GM23338 (cell line): ENCODE measurements around the gene CTNNA3. TPM values are rescaled to one million over a fixed set of nuclear protein-coding genes. Genes with fewer than 3 reads are reported as not detected.

Experiments used
- ATAC-seq: fragments of 200-7000 bp; cut with Tn5 transposase; 3 replicates; pipeline ENCODE4 v1.9.1; 2020
- DNase-seq: peaks from one replicate; pipeline ENCODE4 v3.0.0-alpha.2; 2015; ENCODE audit warnings: low spot score
- H2AFZ ChIP-seq: fragments of 200-600 bp; sonication (generic); 2 replicates; pipeline ENCODE4 v1.8.0; 2016; ENCODE audit warnings: antibody characterized with exemption, mild to moderate bottlenecking, moderate library complexity
- H3F3A ChIP-seq: fragments of 200-600 bp; sonication (generic); replicated peaks from 2 replicates; pipeline ENCODE4 v1.8.0; 2017; ENCODE audit warnings: antibody characterized with exemption, mixed run types, low read depth
- H3K27ac ChIP-seq: fragments of 200-600 bp; sonication (generic); 2 replicates; pipeline ENCODE4 v1.6.1; 2016; ENCODE audit warnings: low read depth
- H3K27me3 ChIP-seq: fragments of 200-600 bp; sonication (generic); 2 replicates; pipeline ENCODE4 v1.8.0; 2016; ENCODE audit warnings: mild to moderate bottlenecking, mixed run types, moderate library complexity; ENCODE audit not compliant: insufficient read depth
- H3K36me3 ChIP-seq: fragments of 200-600 bp; sonication (generic); 2 replicates; pipeline ENCODE4 v1.8.0; 2016; ENCODE audit warnings: mild to moderate bottlenecking; ENCODE audit not compliant: insufficient read depth
- H3K4me1 ChIP-seq: fragments of 200-600 bp; sonication (generic); 2 replicates; pipeline ENCODE4 v1.8.0; 2016; ENCODE audit warnings: mild to moderate bottlenecking, moderate library complexity; ENCODE audit not compliant: insufficient read depth
- H3K4me2 ChIP-seq: fragments of 200-600 bp; sonication (generic); 2 replicates; pipeline ENCODE4 v1.7.1; 2017; ENCODE audit warnings: mixed run types
- H3K4me3 ChIP-seq: fragments of 200-600 bp; sonication (generic); 2 replicates; pipeline ENCODE4 v1.6.1; 2016; ENCODE audit warnings: mixed run types
- H3K79me2 ChIP-seq: fragments of 200-600 bp; sonication (generic); replicated peaks from 2 replicates; pipeline ENCODE4 v1.8.0; 2017; ENCODE audit warnings: mild to moderate bottlenecking; ENCODE audit not compliant: insufficient read depth
- H3K9me2 ChIP-seq: fragments of 200-600 bp; sonication (generic); 2 replicates; pipeline ENCODE4 v1.8.0; 2017; ENCODE audit not compliant: insufficient read depth
- H4K20me1 ChIP-seq: fragments of 200-600 bp; sonication (generic); replicated peaks from 2 replicates; pipeline ENCODE4 v1.8.0; 2017; ENCODE audit warnings: mild to moderate bottlenecking; ENCODE audit not compliant: insufficient read depth
- H3K27ac Mint-ChIP-seq: 2 replicates; pipeline ENCODE4 v1.8.0; 2020; ENCODE audit warnings: inconsistent platforms, mild to moderate bottlenecking, moderate library complexity, mixed read lengths
- H3K27me3 Mint-ChIP-seq: 3 replicates; pipeline ENCODE4 v1.8.0; 2022; ENCODE audit warnings: low read depth, mild to moderate bottlenecking, moderate library complexity, mixed read lengths, inconsistent platforms; ENCODE audit not compliant: insufficient read depth, poor library complexity
- H3K36me3 Mint-ChIP-seq: 3 replicates; pipeline ENCODE4 v1.8.0; 2021; ENCODE audit warnings: low read depth, mild to moderate bottlenecking, inconsistent platforms, moderate library complexity, mixed read lengths
- H3K4me1 Mint-ChIP-seq: 3 replicates; pipeline ENCODE4 v1.8.0; 2020; ENCODE audit warnings: mild to moderate bottlenecking, inconsistent platforms, mixed read lengths
- H3K4me3 Mint-ChIP-seq: 3 replicates; pipeline ENCODE4 v1.8.0; 2021; ENCODE audit warnings: moderate library complexity, mild to moderate bottlenecking, inconsistent platforms, mixed read lengths
- H3K9me3 Mint-ChIP-seq: 3 replicates; pipeline ENCODE4 v1.8.0; 2020; ENCODE audit warnings: moderate library complexity, mild to moderate bottlenecking, inconsistent platforms, mixed read lengths
- JUNB ChIP-seq: IDR thresholded peaks from one replicate; pipeline ENCODE4 v1.6.1; 2016; ENCODE audit warnings: antibody characterized with exemption; ENCODE audit not compliant: unreplicated experiment
- NANOG ChIP-seq: IDR thresholded peaks from 2 replicates; pipeline ENCODE4 v1.6.1; 2016; ENCODE audit warnings: antibody characterized with exemption, borderline replicate concordance
- STAT1 ChIP-seq: IDR thresholded peaks from one replicate; pipeline ENCODE4 v1.6.1; 2016; ENCODE audit warnings: antibody characterized with exemption; ENCODE audit not compliant: unreplicated experiment
- polyA plus RNA-seq: library from polyadenylated mRNA; unstranded; fragments of >200 nt; fragmentation: Nextera tagmentation; extraction: Ambion mirVana; gene quantifications from 2 replicates; pipeline ENCODE4 v1.2.1, GENCODE V29; 2016
- total RNA-seq: library from RNA; depleted of rRNA; stranded (reverse); fragments of >200 nt; shearing (Covaris generic); gene quantifications from 2 replicates; pipeline ENCODE4 v1.2.3, GENCODE V29; 2014
- TF ChIP-seq, protein P1 (sequence below): fragments of 250-450 bp; sonication (Bioruptor Pico); IDR thresholded peaks from 2 replicates; pipeline ENCODE4 v1.5.0; 2020; ENCODE audit warnings: mild to moderate bottlenecking, moderate library complexity
- TF ChIP-seq, protein P2 (sequence below), 2 experiments: fragments of 200-600 bp in 1 of 2; sonication (generic) in 1 of 2; conservative IDR thresholded peaks; 2 replicates each; pipeline versions ENCODE4 v1.5.1 to v1.6.1; 2016 to 2017; ENCODE audit warnings: antibody characterized with exemption in 2 of 2, low read depth in 2 of 2, mild to moderate bottlenecking in 2 of 2, moderate library complexity in 1 of 2

Gene CTNNA3
- total and polyA plus RNA-seq, 2 experiments from 2014 or later = 0.71 to 3.3 TPM

DNA sequence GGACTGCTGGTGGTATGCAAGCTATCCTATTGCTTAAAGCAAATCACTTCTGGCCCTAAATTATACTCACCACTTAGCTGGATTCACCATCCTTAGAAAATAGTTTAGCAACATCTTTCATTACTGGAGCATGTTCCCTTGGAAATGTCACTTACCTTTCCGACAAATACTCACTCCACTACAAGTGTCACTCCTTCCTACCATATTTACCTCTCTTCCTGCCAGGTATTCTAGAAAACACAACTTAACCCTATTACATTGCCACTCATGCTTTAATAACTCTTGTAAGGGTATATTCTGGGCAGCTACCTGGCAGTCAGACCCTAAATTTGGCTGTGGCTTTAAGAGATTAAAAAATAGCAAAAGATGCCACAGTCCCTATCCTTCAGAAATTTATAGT lies 37.5 kb upstream of the CTNNA3 start:
- Histone ChIP-seq H3K9me2 (no peaks in the 10 kb centered on the region), H3K27ac (no peak overlapping the region), H2AFZ (no peak overlapping the region; the same call in 1 of the 2 replicates), H3K4me1 (no peaks in the 10 kb centered on the region), H3F3A (no peaks in the 10 kb centered on the region), H3K4me2 (no peak overlapping the region), H3K27me3 (no peaks in the 10 kb centered on the region), H3K79me2 (no peaks in the 10 kb centered on the region), H4K20me1 (no peaks in the 10 kb centered on the region), H3K4me3 (no peak overlapping the region), H3K36me3 (no peaks in the 10 kb centered on the region; the same call in 1 of the 2 replicates)
- TF ChIP-seq NANOG (no peak), STAT1 (no peak)
- TF ChIP-seq, protein P1, sequence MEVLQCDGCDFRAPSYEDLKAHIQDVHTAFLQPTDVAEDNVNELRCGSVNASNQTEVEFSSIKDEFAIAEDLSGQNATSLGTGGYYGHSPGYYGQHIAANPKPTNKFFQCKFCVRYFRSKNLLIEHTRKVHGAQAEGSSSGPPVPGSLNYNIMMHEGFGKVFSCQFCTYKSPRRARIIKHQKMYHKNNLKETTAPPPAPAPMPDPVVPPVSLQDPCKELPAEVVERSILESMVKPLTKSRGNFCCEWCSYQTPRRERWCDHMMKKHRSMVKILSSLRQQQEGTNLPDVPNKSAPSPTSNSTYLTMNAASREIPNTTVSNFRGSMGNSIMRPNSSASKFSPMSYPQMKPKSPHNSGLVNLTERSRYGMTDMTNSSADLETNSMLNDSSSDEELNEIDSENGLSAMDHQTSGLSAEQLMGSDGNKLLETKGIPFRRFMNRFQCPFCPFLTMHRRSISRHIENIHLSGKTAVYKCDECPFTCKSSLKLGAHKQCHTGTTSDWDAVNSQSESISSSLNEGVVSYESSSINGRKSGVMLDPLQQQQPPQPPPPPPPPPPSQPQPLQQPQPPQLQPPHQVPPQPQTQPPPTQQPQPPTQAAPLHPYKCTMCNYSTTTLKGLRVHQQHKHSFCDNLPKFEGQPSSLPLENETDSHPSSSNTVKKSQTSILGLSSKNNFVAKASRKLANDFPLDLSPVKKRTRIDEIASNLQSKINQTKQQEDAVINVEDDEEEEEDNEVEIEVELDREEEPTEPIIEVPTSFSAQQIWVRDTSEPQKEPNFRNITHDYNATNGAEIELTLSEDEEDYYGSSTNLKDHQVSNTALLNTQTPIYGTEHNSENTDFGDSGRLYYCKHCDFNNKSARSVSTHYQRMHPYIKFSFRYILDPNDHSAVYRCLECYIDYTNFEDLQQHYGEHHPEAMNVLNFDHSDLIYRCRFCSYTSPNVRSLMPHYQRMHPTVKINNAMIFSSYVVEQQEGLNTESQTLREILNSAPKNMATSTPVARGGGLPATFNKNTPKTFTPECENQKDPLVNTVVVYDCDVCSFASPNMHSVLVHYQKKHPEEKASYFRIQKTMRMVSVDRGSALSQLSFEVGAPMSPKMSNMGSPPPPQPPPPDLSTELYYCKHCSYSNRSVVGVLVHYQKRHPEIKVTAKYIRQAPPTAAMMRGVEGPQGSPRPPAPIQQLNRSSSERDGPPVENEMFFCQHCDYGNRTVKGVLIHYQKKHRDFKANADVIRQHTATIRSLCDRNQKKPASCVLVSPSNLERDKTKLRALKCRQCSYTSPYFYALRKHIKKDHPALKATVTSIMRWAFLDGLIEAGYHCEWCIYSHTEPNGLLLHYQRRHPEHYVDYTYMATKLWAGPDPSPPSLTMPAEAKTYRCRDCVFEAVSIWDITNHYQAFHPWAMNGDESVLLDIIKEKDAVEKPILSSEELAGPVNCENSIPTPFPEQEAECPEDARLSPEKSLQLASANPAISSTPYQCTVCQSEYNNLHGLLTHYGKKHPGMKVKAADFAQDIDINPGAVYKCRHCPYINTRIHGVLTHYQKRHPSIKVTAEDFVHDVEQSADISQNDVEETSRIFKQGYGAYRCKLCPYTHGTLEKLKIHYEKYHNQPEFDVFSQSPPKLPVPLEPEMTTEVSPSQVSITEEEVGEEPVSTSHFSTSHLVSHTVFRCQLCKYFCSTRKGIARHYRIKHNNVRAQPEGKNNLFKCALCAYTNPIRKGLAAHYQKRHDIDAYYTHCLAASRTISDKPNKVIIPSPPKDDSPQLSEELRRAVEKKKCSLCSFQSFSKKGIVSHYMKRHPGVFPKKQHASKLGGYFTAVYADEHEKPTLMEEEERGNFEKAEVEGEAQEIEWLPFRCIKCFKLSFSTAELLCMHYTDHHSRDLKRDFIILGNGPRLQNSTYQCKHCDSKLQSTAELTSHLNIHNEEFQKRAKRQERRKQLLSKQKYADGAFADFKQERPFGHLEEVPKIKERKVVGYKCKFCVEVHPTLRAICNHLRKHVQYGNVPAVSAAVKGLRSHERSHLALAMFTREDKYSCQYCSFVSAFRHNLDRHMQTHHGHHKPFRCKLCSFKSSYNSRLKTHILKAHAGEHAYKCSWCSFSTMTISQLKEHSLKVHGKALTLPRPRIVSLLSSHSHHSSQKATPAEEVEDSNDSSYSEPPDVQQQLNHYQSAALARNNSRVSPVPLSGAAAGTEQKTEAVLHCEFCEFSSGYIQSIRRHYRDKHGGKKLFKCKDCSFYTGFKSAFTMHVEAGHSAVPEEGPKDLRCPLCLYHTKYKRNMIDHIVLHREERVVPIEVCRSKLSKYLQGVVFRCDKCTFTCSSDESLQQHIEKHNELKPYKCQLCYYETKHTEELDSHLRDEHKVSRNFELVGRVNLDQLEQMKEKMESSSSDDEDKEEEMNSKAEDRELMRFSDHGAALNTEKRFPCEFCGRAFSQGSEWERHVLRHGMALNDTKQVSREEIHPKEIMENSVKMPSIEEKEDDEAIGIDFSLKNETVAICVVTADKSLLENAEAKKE (CRISPR knock-in tag) = no peak
- TF ChIP-seq, protein P2, sequence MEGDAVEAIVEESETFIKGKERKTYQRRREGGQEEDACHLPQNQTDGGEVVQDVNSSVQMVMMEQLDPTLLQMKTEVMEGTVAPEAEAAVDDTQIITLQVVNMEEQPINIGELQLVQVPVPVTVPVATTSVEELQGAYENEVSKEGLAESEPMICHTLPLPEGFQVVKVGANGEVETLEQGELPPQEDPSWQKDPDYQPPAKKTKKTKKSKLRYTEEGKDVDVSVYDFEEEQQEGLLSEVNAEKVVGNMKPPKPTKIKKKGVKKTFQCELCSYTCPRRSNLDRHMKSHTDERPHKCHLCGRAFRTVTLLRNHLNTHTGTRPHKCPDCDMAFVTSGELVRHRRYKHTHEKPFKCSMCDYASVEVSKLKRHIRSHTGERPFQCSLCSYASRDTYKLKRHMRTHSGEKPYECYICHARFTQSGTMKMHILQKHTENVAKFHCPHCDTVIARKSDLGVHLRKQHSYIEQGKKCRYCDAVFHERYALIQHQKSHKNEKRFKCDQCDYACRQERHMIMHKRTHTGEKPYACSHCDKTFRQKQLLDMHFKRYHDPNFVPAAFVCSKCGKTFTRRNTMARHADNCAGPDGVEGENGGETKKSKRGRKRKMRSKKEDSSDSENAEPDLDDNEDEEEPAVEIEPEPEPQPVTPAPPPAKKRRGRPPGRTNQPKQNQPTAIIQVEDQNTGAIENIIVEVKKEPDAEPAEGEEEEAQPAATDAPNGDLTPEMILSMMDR (conservative IDR thresholded peaks at IDR 0.05; ENCODE audit: low read depth in 2 of 2) = no peak
- H3K4me1 Mint-ChIP-seq = no peaks in the 10 kb centered on the region
- no peak overlapping the region for H3K27ac Mint-ChIP-seq
- H3K27me3 Mint-ChIP-seq = peaks cover 3% of the 10 kb centered on the region
- no peak overlapping the region for H3K4me3 Mint-ChIP-seq
- DNase-seq = no peak
- no peaks in the 10 kb centered on the region for H3K36me3 Mint-ChIP-seq
- no peak for ATAC-seq
- H3K9me3 Mint-ChIP-seq = no peaks in the 10 kb centered on the region

DNA sequence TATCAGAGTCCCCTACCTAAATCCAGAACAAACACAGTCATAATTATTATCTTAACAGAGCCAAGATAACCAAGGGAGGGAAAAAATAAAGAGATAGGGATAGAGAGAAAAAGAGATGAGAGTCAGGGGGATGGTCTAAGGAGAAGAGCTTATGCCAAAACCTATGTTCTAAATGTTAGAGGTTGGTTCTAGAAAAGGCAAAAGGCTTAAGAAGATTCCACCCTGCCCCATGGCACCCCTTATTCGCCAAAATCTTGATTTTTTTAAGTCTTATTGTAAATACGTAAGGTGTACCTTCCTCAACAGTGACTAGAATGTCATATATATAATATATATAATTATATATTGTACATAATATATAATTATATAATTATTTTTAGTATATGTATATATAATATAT lies 29.6 kb upstream of the CTNNA3 start:
- H3K79me2 ChIP-seq = no peaks in the 10 kb centered on the region
- H3K36me3 Mint-ChIP-seq = no peaks in the 10 kb centered on the region
- no peaks in the 10 kb centered on the region for H3K4me1 Mint-ChIP-seq
- no peaks in the 10 kb centered on the region for H4K20me1 ChIP-seq
- no peak overlapping the region for H2AFZ ChIP-seq
- no peak overlapping the region for H3K4me3 ChIP-seq
- H3K27ac Mint-ChIP-seq = no peak overlapping the region
- H3K9me3 Mint-ChIP-seq = no peaks in the 10 kb centered on the region
- no peaks in the 10 kb centered on the region for H3K4me1 ChIP-seq
- H3K4me2 ChIP-seq = no peak overlapping the region
- H3K36me3 ChIP-seq = no peaks in the 10 kb centered on the region
- H3F3A ChIP-seq = no peaks in the 10 kb centered on the region
- no peaks in the 10 kb centered on the region for H3K27me3 Mint-ChIP-seq
- no peaks in the 10 kb centered on the region for H3K9me2 ChIP-seq
- no peak overlapping the region for H3K27ac ChIP-seq
- DNase-seq (no peak), ATAC-seq (no peak)
- no peaks in the 10 kb centered on the region for H3K27me3 ChIP-seq
- H3K4me3 Mint-ChIP-seq = no peak overlapping the region
- TF ChIP-seq JUNB = no peak
- TF ChIP-seq, protein P1 (CRISPR knock-in tag) = no peak
